CD4-positive, alpha-beta T cell treated with Interleukin-15 for 1 hour (primary cell): ENCODE measurements around the gene CFTR.
"Not testable (repeated sequence)": the region's sequence is repeated elsewhere in the genome, so short reads cannot be mapped to it uniquely, and the experiment has no call there.

Experiments
- DNase-seq: peaks from one replicate; pipeline ENCODE4 v3.0.0-alpha.2; 2020

CFTR gene

GRCh38 chr7:117698018-117698417, 218.2 kb downstream of the CFTR start:
- no peak for DNase-seq

- no peak for DNase-seq
Observed at GRCh38 chr7:117704063-117704462, 224.2 kb downstream of the CFTR start.

- no peak for DNase-seq
Observed at GRCh38 chr7:117705630-117706029, 225.8 kb downstream of the CFTR start.

DNA sequence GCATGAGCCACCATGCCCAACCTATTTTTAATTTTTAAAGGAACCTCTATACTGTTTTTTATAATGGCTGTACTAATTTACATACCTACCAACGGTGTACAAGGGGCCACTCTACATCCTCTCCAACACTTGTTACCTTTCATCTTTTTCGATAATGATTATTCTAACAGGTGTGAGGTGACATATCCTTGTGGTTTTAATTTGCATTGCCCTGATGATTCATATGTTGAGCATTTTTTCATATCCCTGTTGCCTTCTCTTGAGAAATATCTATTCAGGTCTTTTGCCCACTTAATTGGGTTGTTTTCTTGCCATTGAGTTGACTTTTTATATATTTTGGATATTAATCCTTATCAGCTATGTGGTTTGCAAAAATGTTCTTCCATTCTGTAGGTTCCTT, 226.4 kb downstream of the CFTR start:
- no peak for DNase-seq

DNA sequence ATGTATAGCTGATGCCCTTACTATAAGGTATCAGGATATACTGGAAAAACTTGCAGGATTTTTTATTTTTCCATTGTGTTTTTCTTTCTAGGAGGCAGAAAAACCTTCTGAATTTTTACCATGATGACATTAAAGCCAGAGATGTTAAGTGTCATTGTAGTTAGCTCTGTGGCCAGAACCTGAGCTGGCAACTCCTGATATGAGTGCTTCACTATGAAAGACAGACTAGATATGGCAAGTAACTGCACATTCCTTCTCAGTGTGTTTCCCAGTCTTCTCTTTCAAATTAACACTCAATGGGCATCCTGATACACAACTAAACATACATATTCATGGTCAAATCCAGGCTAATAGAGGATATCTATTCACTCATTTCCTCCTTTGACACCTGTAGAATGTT, 227.3 kb downstream of the CFTR start:
- DNase-seq: no peak

DNA sequence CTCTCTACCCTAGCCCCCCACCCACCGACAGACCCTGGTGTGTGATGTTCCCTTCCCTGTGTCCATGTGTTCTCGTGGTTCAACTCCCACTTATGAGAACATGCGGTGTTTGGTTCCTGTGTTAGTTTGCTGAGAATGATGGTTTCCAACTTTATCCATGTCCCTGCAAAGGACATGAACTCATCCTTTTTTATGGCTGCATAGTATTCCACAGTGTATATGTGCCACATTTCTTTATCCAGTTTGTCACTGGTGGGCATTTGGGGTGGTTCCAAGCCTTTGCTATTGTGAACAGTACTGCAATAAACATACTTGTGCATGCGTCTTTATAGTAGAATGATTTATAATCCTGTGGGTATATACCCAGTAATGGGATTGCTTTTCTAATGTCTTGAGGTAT, 228.3 kb downstream of the CFTR start:
- not testable (repeated sequence) for DNase-seq

DNA sequence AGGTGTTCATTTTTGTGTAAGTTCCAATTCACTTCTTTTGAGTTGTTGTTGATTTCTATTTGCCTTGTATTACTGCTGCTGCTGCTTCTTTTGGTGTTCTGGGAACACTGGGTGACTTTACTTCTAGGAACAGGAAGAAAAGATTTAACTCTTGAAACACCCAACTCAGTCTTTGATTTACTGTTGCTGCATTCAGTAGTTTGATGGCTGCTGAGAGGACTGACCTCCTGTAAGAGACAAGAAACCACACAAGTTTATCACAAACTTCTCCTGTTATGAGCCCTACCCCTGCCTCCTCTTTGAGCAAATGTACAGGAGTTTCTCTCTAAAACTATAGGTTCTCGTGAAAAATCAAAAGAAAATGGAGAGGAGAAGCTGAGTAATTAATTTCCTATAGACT, 231.7 kb downstream of the CFTR start:
- no peak for DNase-seq

- DNase-seq: no peak
Observed at GRCh38 chr7:117715784-117716445, 236.1 kb downstream of the CFTR start.

GRCh38 chr7:117716707-117717299, 237.0 kb downstream of the CFTR start:
- no peak for DNase-seq

DNA sequence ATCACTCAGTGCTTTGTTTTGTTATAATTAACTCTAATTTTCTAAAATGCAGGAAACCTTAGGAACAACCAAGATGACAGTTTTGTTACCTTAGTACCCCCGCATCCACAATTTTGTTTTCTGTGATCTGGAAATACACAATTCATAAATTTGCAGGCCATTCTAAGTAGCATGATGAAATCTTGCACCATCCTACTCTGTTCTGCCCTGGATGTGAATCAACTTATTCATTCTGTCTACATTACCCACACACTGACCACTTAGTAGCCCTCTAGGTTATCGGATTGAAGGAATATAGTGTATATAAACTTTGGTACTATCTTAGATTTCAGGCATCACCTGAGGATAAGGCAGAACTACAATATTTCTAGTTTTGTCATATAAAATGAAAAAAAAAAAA, 237.5 kb downstream of the CFTR start:
- no peak for DNase-seq
